SK-N-SH (cell line): ENCODE data around the gene KIR2DL3. TPM values are rescaled to one million over a fixed set of nuclear protein-coding genes. Genes with fewer than 3 reads are reported as not detected.

ENCODE experiments used
- CTCF ChIA-PET: fragments of 300-600, 350-600 bp; formaldehyde crosslinking; extraction: SDS; loops from one replicate; lab custom pipeline; 2021; lab: Yijun Ruan, JAX
- POLR2A ChIA-PET: fragments of 350-600 bp; sonication (Branson Sonifier 250); formaldehyde crosslinking; extraction: SDS; loops from one replicate; lab custom pipeline; 2020; ENCODE audit warnings: antibody characterized with exemption, inconsistent platforms; lab: Yijun Ruan, JAX
- DNase-seq: peaks from one replicate; pipeline ENCODE4 v3.0.0; 2012
- H2AFZ ChIP-seq: fragments of 200-600 bp; sonication (generic); 2 replicates; pipeline ENCODE4 v1.8.1; 2016; ENCODE audit warnings: antibody characterized with exemption, mild to moderate bottlenecking, low read depth
- H3F3A ChIP-seq: fragments of 200-600 bp; sonication (generic); replicated peaks from 2 replicates; pipeline ENCODE3; 2016; ENCODE audit warnings: antibody characterized with exemption, mild to moderate bottlenecking; ENCODE audit not compliant: insufficient read depth
- H3K27ac ChIP-seq, 2 experiments: fragments of 200-500 bp in 1 of 2; fragments of 200-600 bp in 1 of 2; sonication (Bioruptor generic) in 1 of 2; sonication (generic), shearing (Covaris generic) in 1 of 2; 2 replicates each; pipeline versions ENCODE4 v1.5.1 to v1.6.1; 2014 to 2016; ENCODE audit warnings: low read depth in 2 of 2, inconsistent platforms in 1 of 2, low read length in 1 of 2, mild to moderate bottlenecking in 1 of 2, mixed read lengths in 1 of 2
- H3K27me3 ChIP-seq: fragments of 200-600 bp; sonication (generic), shearing (Covaris generic); 2 replicates; pipeline ENCODE4 v1.6.1; 2016; ENCODE audit warnings: mixed run types; ENCODE audit not compliant: insufficient read depth
- H3K36me3 ChIP-seq, 2 experiments: fragments of 200-500 bp in 1 of 2; fragments of 200-600 bp in 1 of 2; sonication (Bioruptor generic) in 1 of 2; sonication (generic) in 1 of 2; replicated peaks in 1 of 2; 2 replicates each; pipeline versions ENCODE3 to v1.5.1; 2014 to 2016; ENCODE audit warnings: low read length in 1 of 2, mild to moderate bottlenecking in 1 of 2; ENCODE audit not compliant: insufficient read depth in 2 of 2, control insufficient read depth in 1 of 2
- H3K4me1 ChIP-seq, 2 experiments: fragments of 200-500 bp in 1 of 2; fragments of 200-600 bp in 1 of 2; sonication (Bioruptor generic) in 1 of 2; sonication (generic), shearing (Covaris generic) in 1 of 2; 2 replicates each; pipeline versions ENCODE4 v1.5.1 to v1.6.1; 2014 to 2016; ENCODE audit warnings: low read depth in 1 of 2, low read length in 1 of 2, mixed run types in 1 of 2; ENCODE audit not compliant: insufficient read depth in 2 of 2, control insufficient read depth in 1 of 2
- H3K4me2 ChIP-seq: fragments of 200-600 bp; sonication (generic), shearing (Covaris generic); 2 replicates; pipeline ENCODE4 v1.6.1; 2017; ENCODE audit warnings: mixed run types
- H3K4me3 ChIP-seq, 2 experiments: fragments of 200-500 bp in 1 of 2; fragments of 200-600 bp in 1 of 2; sonication (Bioruptor generic) in 1 of 2; sonication (generic), shearing (Covaris generic) in 1 of 2; 2 replicates each; pipeline versions ENCODE4 v1.5.1 to v1.8.1; 2014 to 2016; ENCODE audit warnings: low read depth in 2 of 2, inconsistent platforms in 1 of 2, low read length in 1 of 2, mild to moderate bottlenecking in 1 of 2, mixed read lengths in 1 of 2, moderate library complexity in 1 of 2
- H3K79me2 ChIP-seq: fragments of 200-600 bp; sonication (generic); 2 replicates; pipeline ENCODE4 v1.8.1; 2017; ENCODE audit warnings: mild to moderate bottlenecking; ENCODE audit not compliant: insufficient read depth
- H3K9ac ChIP-seq: fragments of 200-600 bp; sonication (generic); 2 replicates; pipeline ENCODE4 v1.6.1; 2017; ENCODE audit warnings: mixed run types
- H3K9me2 ChIP-seq: fragments of 200-600 bp; sonication (generic); 2 replicates; pipeline ENCODE4 v1.6.1; 2017; ENCODE audit warnings: mixed run types
- H3K9me3 ChIP-seq: fragments of 200-600 bp; sonication (generic); 2 replicates; pipeline ENCODE4 v1.6.1; 2017; ENCODE audit warnings: mixed run types, mild to moderate bottlenecking, moderate library complexity
- H4K20me1 ChIP-seq: fragments of 200-600 bp; sonication (generic); 2 replicates; pipeline ENCODE4 v1.6.1; 2017; ENCODE audit warnings: mild to moderate bottlenecking, mixed run types; ENCODE audit not compliant: insufficient read depth
- CHD2 ChIP-seq: fragments of 150-350 bp; IDR thresholded peaks from 2 replicates; pipeline ENCODE4 v1.6.1; 2018; ENCODE audit warnings: low read length; ENCODE audit not compliant: partially characterized antibody
- ELF1 ChIP-seq: IDR thresholded peaks from 2 replicates; pipeline ENCODE4 v1.4.0; 2012
- GATA2 ChIP-seq: sonication (generic); formaldehyde crosslinking; IDR thresholded peaks from 2 replicates; pipeline ENCODE4 v1.5.0; 2020; ENCODE audit warnings: mild to moderate bottlenecking, missing genetic modification reagents
- JUND ChIP-seq: IDR thresholded peaks from 2 replicates; pipeline ENCODE4 v1.4.0; 2012
- MXI1 ChIP-seq: IDR thresholded peaks from 2 replicates; pipeline ENCODE4 v1.6.1; 2012; ENCODE audit warnings: mild to moderate bottlenecking, low read depth, low read length, improper control_type of control experiment
- NFIC ChIP-seq: IDR thresholded peaks from 2 replicates; pipeline ENCODE4 v1.4.0; 2012; ENCODE audit warnings: borderline replicate concordance
- POLR2AphosphoS5 ChIP-seq: IDR thresholded peaks from 2 replicates; pipeline ENCODE4 v1.6.1; 2012; ENCODE audit warnings: low read depth, low read length
- RAD21 ChIP-seq: IDR thresholded peaks from 2 replicates; pipeline ENCODE4 v1.6.1; 2012; ENCODE audit warnings: mild to moderate bottlenecking, low read length
- RFX5 ChIP-seq: IDR thresholded peaks from 2 replicates; pipeline ENCODE4 v1.6.1; 2012; ENCODE audit warnings: mild to moderate bottlenecking, improper control_type of control experiment, low read length
- RXRA ChIP-seq: IDR thresholded peaks from 2 replicates; pipeline ENCODE4 v1.4.0; 2012; ENCODE audit warnings: low read depth, mild to moderate bottlenecking, borderline replicate concordance
- TAF1 ChIP-seq: IDR thresholded peaks from 2 replicates; pipeline ENCODE4 v1.6.1; 2012; ENCODE audit warnings: low read depth, mild to moderate bottlenecking, low read length, moderate library complexity, borderline replicate concordance
- YY1 ChIP-seq: IDR thresholded peaks from 2 replicates; pipeline ENCODE4 v1.4.0; 2012; ENCODE audit warnings: low read depth, mild to moderate bottlenecking
- WGBS: methylation state at CpG from one replicate; pipeline ENCODE4 v1.1.6; 2017; ENCODE audit warnings: low lambda C conversion rate; 5-methylcytosine and 5-hydroxymethylcytosine counted together
- polyA plus RNA-seq, 3 experiments: library from polyadenylated mRNA; depleted of rRNA; stranded (reverse); fragments of >200 nt; gene quantifications; 2 replicates each; pipeline ENCODE4 v1.2.3, GENCODE V29; 2012
- TF ChIP-seq, protein P1 (sequence below): fragments of 150-350 bp; IDR thresholded peaks from 2 replicates; pipeline ENCODE4 v1.6.1; 2017; ENCODE audit warnings: antibody characterized with exemption, low read length, low read depth, borderline replicate concordance
- TF ChIP-seq, protein P2 (sequence below): IDR thresholded peaks from 2 replicates; pipeline ENCODE4 v1.4.0; 2012; ENCODE audit warnings: low read depth, borderline replicate concordance
- TF ChIP-seq, protein P3 (sequence below): IDR thresholded peaks from 2 replicates; pipeline ENCODE4 v1.4.0; 2012; ENCODE audit warnings: low read depth, borderline replicate concordance
- TF ChIP-seq, protein P4 (sequence below): fragments of 200-600 bp; sonication (generic); IDR thresholded peaks from 2 replicates; pipeline ENCODE4 v1.6.1; 2017; ENCODE audit warnings: antibody characterized with exemption, mild to moderate bottlenecking, moderate library complexity
- TF ChIP-seq, protein P5 (sequence below): fragments of 150-350 bp; IDR thresholded peaks from 2 replicates; pipeline ENCODE4 v1.6.1; 2016; ENCODE audit warnings: mild to moderate bottlenecking, low read depth, low read length

KIR2DL3 gene
- polyA plus RNA-seq, 1 of the 3 experiments (the other 2 are of a cell fraction), result not detected

DNA sequence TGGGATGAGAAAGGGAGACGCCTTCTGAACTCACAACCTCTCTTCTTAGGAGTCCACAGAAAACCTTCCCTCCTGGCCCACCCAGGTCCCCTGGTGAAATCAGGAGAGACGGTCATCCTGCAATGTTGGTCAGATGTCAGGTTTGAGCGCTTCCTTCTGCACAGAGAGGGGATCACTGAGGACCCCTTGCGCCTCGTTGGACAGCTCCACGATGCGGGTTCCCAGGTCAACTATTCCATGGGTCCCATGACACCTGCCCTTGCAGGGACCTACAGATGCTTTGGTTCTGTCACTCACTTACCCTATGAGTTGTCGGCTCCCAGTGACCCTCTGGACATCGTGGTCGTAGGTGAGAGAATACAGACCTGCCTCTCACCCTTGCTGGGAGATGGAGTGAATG, 10.8 kb upstream of the KIR2DL3 start:
- H4K20me1 ChIP-seq, result no peaks in the 10 kb centered on the region
- no peak overlapping the region for H3K9ac ChIP-seq
- ChIA-PET CTCF (no interaction called here), POLR2A (no interaction called here)
- H3K79me2 ChIP-seq, result no peaks in the 10 kb centered on the region
- H3K27me3 ChIP-seq, result no peaks in the 10 kb centered on the region
- H2AFZ ChIP-seq, result no peak overlapping the region
- no peak for TF ChIP-seq YY1
- TF ChIP-seq, protein P1, sequence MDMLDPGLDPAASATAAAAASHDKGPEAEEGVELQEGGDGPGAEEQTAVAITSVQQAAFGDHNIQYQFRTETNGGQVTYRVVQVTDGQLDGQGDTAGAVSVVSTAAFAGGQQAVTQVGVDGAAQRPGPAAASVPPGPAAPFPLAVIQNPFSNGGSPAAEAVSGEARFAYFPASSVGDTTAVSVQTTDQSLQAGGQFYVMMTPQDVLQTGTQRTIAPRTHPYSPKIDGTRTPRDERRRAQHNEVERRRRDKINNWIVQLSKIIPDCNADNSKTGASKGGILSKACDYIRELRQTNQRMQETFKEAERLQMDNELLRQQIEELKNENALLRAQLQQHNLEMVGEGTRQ, result no peak
- TF ChIP-seq, protein P2, sequence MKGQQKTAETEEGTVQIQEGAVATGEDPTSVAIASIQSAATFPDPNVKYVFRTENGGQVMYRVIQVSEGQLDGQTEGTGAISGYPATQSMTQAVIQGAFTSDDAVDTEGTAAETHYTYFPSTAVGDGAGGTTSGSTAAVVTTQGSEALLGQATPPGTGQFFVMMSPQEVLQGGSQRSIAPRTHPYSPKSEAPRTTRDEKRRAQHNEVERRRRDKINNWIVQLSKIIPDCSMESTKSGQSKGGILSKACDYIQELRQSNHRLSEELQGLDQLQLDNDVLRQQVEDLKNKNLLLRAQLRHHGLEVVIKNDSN, result no peak
- WGBS, result 1% methylated on average over 10 of the region's 10 CpGs
- H3K4me1 ChIP-seq, result no peaks in the 10 kb centered on the region
- no peaks in the 10 kb centered on the region for H3F3A ChIP-seq
- H3K9me3 ChIP-seq, result no peaks in the 10 kb centered on the region
- no peaks in the 10 kb centered on the region for H3K36me3 ChIP-seq
- H3K27ac ChIP-seq, result no peak overlapping the region
- H3K4me2 ChIP-seq, result no peak overlapping the region
- H3K4me3 ChIP-seq, result no peak overlapping the region
- DNase-seq, result no peak
- H3K9me2 ChIP-seq, result no peaks in the 10 kb centered on the region

DNA sequence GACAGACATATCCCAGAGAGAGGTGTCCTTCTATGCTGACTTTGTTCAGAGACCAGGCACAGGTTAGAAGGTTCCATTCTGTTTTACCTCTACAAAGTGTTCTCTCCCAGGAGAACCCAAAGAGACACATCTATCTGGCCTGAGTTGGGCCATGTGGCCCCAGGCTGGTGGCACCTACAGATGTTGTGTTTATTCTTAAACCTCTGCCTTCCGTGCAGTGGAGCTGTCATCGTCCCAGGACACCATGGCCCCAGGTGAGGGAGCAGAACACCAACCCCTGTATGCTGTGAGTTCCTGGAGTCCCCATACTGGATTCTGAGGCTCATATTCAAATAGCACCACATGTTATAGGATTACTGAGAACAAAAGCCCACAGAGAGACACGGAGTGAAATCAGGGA, 10.1 kb upstream of the KIR2DL3 start:
- Histone ChIP-seq H3K36me3 (no peaks in the 10 kb centered on the region), H4K20me1 (no peaks in the 10 kb centered on the region), H3K9ac (no peak overlapping the region), H3K27ac (no peak overlapping the region), H3K4me1 (no peaks in the 10 kb centered on the region), H3K79me2 (no peaks in the 10 kb centered on the region), H2AFZ (no peak overlapping the region), H3K9me3 (no peaks in the 10 kb centered on the region), H3F3A (no peaks in the 10 kb centered on the region), H3K4me2 (no peak overlapping the region), H3K9me2 (no peaks in the 10 kb centered on the region), H3K27me3 (no peaks in the 10 kb centered on the region), H3K4me3 (no peak overlapping the region)
- 0% methylated on average over 3 of the region's 3 CpGs for WGBS
- POLR2A ChIA-PET, result no interaction called here
- CTCF ChIA-PET, result no interaction called here
- TF ChIP-seq, protein P3, sequence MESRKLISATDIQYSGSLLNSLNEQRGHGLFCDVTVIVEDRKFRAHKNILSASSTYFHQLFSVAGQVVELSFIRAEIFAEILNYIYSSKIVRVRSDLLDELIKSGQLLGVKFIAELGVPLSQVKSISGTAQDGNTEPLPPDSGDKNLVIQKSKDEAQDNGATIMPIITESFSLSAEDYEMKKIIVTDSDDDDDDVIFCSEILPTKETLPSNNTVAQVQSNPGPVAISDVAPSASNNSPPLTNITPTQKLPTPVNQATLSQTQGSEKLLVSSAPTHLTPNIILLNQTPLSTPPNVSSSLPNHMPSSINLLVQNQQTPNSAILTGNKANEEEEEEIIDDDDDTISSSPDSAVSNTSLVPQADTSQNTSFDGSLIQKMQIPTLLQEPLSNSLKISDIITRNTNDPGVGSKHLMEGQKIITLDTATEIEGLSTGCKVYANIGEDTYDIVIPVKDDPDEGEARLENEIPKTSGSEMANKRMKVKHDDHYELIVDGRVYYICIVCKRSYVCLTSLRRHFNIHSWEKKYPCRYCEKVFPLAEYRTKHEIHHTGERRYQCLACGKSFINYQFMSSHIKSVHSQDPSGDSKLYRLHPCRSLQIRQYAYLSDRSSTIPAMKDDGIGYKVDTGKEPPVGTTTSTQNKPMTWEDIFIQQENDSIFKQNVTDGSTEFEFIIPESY, result no peak
- no peak for TF ChIP-seq TAF1
- TF ChIP-seq RFX5, result no peak
- no peak for TF ChIP-seq NFIC
- TF ChIP-seq, protein P4, sequence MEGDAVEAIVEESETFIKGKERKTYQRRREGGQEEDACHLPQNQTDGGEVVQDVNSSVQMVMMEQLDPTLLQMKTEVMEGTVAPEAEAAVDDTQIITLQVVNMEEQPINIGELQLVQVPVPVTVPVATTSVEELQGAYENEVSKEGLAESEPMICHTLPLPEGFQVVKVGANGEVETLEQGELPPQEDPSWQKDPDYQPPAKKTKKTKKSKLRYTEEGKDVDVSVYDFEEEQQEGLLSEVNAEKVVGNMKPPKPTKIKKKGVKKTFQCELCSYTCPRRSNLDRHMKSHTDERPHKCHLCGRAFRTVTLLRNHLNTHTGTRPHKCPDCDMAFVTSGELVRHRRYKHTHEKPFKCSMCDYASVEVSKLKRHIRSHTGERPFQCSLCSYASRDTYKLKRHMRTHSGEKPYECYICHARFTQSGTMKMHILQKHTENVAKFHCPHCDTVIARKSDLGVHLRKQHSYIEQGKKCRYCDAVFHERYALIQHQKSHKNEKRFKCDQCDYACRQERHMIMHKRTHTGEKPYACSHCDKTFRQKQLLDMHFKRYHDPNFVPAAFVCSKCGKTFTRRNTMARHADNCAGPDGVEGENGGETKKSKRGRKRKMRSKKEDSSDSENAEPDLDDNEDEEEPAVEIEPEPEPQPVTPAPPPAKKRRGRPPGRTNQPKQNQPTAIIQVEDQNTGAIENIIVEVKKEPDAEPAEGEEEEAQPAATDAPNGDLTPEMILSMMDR, result no peak
- TF ChIP-seq MXI1, result no peak
- no peak for TF ChIP-seq CHD2
- TF ChIP-seq, protein P5, sequence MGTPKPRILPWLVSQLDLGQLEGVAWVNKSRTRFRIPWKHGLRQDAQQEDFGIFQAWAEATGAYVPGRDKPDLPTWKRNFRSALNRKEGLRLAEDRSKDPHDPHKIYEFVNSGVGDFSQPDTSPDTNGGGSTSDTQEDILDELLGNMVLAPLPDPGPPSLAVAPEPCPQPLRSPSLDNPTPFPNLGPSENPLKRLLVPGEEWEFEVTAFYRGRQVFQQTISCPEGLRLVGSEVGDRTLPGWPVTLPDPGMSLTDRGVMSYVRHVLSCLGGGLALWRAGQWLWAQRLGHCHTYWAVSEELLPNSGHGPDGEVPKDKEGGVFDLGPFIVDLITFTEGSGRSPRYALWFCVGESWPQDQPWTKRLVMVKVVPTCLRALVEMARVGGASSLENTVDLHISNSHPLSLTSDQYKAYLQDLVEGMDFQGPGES, result no peak
- TF ChIP-seq GATA2 (CRISPR knock-in tag), result no peak
- TF ChIP-seq, protein P2, result no peak
- TF ChIP-seq RAD21, result no peak
- TF ChIP-seq RXRA, result no peak
- TF ChIP-seq JUND, result no peak
- no peak for TF ChIP-seq ELF1
- TF ChIP-seq POLR2AphosphoS5, result no peak
- no peak for DNase-seq
